Fibroblast of lung (primary cell): ENCODE results near the gene MCTP1.

ENCODE experiments used
- EZH2 ChIP-seq: IDR thresholded peaks from 2 replicates; pipeline ENCODE4 v1.5.1; 2012; ENCODE audit warnings: low read length, control low read depth, mild to moderate bottlenecking; ENCODE audit errors: missing control alignments
- TF ChIP-seq, protein P1 (sequence below), 2 donors: IDR thresholded peaks in 1 of 2; conservative IDR thresholded peaks in 1 of 2; 1 replicate in 1 of 2; 2 replicates in 1 of 2; pipeline ENCODE4 v1.5.1; 2011 to 2012; ENCODE audit warnings: low read length in 2 of 2, control low read depth in 1 of 2, inconsistent platforms in 1 of 2, low read depth in 1 of 2, mild to moderate bottlenecking in 1 of 2

DNA sequence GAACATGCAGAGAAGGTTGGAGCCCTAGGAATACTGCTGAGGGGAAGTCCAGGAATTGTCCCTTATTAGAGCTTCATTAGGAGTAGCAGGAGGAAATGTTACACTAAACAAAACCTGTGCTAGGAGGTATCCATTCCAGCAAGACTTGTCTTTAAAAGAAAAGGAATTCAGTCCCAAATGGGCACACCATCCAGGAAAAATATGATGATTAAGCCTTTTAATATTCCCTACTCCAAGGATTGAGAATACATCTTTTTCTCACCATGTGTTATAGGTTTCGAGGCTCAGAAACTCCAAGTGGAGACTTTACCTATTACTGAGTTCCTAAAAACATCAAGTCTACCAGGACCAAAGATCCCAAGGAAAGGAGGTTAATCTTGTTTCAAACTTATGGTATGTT, 179.3 kb downstream of the MCTP1 start:
- TF ChIP-seq, protein P1, sequence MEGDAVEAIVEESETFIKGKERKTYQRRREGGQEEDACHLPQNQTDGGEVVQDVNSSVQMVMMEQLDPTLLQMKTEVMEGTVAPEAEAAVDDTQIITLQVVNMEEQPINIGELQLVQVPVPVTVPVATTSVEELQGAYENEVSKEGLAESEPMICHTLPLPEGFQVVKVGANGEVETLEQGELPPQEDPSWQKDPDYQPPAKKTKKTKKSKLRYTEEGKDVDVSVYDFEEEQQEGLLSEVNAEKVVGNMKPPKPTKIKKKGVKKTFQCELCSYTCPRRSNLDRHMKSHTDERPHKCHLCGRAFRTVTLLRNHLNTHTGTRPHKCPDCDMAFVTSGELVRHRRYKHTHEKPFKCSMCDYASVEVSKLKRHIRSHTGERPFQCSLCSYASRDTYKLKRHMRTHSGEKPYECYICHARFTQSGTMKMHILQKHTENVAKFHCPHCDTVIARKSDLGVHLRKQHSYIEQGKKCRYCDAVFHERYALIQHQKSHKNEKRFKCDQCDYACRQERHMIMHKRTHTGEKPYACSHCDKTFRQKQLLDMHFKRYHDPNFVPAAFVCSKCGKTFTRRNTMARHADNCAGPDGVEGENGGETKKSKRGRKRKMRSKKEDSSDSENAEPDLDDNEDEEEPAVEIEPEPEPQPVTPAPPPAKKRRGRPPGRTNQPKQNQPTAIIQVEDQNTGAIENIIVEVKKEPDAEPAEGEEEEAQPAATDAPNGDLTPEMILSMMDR (conservative IDR thresholded peaks at IDR 0.05 in 1 of 2, IDR thresholded peaks at IDR 0.05 in 1 of 2; ENCODE audit: low read depth in 1 of 2, low read length in 2 of 2), result no peak
- no peak for TF ChIP-seq EZH2
